ENCODE results near the gene CCDC12. TPM values are rescaled to one million over a fixed set of nuclear protein-coding genes. Genes with fewer than 3 reads are reported as not detected.

CCDC12 gene
- 10 to 100 TPM; 49.3 to 55.2 TPM for total RNA-seq

DNA sequence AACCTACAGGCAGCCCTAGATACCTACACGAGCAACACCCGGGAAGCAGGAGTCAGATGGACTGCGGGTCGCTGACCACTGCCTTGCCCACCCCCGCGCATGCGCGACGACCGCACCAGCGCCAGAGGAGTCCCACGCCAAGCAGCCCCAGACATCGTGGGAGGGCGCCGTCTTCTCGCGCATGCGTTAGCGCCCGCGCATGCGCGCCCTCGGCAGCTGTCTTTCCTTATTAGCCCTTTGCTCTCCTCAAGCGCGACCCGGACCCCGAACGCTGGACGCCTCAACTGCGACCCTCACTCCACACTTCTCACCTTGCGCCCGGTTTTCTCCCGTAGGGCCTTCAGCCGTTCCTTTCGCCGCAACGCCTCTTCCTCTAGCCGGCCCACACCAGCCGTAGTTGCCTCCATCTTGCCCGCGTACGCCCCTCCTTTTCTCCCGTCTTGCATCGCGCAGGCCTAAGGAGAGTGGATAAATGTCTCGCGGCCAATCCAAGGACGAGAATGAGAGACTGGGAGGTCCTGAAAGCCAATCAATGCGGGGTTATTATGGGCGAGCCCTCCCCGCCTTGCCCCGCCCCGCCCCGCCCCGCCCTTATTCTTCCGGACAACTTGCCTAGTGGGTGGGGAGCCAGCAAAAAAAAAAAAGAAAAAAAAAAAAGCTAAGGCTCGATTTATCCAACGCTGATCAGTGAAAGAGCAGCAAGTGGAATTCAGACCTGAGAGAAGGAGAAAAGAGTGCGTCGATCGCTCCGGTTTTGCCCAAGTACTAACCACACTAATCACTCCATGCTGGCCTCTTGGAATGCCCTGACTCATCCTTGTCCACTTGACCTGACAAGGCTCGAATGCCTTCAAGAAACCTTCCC, at the start of gene CCDC12:
Gene CCDC12 (minus strand): TSS at position 420 of the 865 bp plus-strand sequence. CDS start 13 bp downstream, at position 407.
- DNase-seq (ENCODE audit: low spot score in 2 of 2) (peak; percentile 88 to 97), ATAC-seq (peak; percentile 75 to 80)
- peak within 1 kb of the TSS; percentile 94 to 99 for H3K27ac Mint-ChIP-seq
- peaks cover 18 to 21% of the 10 kb centered on the region in 2 donors for H3K36me3 Mint-ChIP-seq
- H3K9me3 Mint-ChIP-seq, result no peaks in the 10 kb centered on the region

DNA sequence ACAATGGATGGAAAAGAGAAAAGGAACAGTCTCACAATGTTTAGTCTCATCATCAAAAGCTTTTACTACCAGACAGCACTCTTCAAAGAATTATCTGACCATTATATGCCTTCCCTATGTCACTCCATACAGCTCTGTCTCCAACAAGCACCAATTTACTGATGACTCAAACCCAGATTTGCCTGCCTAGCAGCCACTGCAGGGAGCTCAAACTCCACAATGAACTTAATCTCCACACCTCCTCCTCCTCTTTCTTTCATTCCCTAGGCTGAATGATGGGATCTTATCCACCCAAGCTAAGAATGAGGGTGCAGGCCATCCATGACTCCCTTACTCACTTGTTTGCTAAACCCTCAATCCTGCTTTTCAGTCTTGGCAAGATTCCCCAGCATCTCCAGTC, 48.4 kb upstream of the CCDC12 start:
- Mint-ChIP-seq H3K9me3 (no peaks in the 10 kb centered on the region), H3K36me3 (peaks cover 0 to 10% of the 10 kb centered on the region in 2 donors), H3K27ac (no peak overlapping the region)
- ATAC-seq (peak; percentile 59 to 61), DNase-seq (ENCODE audit: low spot score in 2 of 2) (no peak)

DNA sequence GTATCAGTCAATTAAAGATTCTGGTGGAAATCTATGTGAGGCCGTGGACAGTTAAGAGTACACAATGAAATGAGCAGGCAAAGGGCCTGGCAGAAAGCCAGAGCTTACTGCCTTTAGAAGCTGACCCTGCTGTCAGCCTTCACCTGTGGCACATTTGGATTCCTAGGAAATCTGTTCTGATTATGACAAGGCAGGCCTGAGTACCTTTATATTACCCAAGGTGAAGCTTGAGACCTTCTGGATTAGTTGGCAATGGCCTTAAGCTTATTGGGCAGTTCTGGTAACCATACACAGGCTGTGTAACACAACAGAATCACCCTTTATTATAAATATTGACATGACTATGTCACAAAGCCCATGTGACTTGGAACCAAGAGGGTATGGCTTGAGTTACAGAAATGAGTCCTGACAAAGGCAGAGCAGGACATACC, 46.1 kb upstream of the CCDC12 start:
- Mint-ChIP-seq H3K36me3 (peaks cover 11 to 24% of the 10 kb centered on the region in 2 donors), H3K9me3 (no peaks in the 10 kb centered on the region), H3K27ac (no peak overlapping the region)
- DNase-seq (ENCODE audit: low spot score in 2 of 2) (no peak), ATAC-seq (no peak)

DNA sequence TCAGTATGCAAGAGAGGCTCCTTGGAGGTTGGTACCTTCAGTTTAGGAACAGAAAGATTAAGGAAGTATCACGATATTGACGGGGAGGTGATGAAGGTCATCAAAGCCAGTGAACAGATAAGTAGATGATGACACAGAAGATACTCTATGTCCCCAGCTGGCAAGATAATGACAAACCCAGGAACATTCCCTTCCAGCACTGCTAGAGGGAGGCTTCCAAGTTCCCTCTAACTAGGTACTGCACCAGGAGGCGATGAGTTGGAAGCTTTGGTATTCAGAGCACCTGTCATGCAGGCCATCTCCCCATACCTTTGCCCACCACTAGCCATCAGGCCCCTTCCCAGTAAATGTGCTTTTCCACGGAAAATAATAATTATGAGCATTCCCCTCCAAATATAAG, 43.8 kb upstream of the CCDC12 start:
- peak overlapping the region in 1 of 2 donors; percentile 94 for H3K27ac Mint-ChIP-seq

DNA sequence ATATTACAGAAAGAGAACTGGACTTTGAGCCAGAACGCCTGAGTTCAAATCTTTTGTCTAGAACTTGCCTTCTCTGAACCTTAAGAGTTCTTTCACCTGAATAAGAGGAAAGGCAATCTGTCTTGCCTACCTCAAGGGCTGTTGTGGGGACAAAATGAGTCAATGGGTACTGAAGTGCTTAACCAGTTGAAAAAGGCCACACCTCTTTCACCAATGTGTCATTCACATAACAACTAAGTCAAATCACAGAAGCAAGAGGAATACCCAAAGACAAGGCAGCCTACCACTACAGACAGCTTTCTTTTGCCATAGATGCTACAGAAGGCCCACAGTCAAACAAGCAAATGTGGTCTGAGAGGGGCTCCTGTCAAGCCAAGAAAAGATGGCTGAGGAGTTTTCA, 42.7 kb upstream of the CCDC12 start:
- peak in 1 of 2 donors; percentile 49 for DNase-seq (ENCODE audit: low spot score in 2 of 2)
- ATAC-seq, result peak; percentile 80 to 91
- peaks cover 12 to 24% of the 10 kb centered on the region in 2 donors for H3K36me3 Mint-ChIP-seq
- no peaks in the 10 kb centered on the region for H3K9me3 Mint-ChIP-seq
- H3K27ac Mint-ChIP-seq, result peak overlapping the region in 1 of 2 donors; percentile 94

More for the DNA sequence above, 43.8 kb upstream of the CCDC12 start:
- Mint-ChIP-seq H3K36me3 (peaks cover 12 to 24% of the 10 kb centered on the region in 2 donors), H3K9me3 (no peaks in the 10 kb centered on the region)
- ATAC-seq (no peak), DNase-seq (ENCODE audit: low spot score in 2 of 2) (no peak)

DNA sequence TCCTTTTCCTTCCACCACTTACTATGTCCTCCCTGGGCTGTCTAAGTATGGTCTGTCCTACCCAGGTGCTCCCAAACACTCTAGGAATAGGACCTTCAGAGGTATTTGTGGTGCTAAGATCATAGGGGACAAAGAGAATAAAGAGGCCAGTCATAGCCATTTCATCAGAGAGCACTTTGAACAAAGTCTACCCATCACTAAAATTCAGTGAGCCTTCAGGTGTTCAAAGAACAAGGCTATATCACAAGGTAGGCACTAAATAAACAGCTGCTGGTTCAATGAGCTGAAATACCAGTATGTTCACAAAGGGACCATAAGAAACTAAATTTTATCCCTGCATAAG, 41.7 kb upstream of the CCDC12 start:
- Mint-ChIP-seq H3K27ac (peak overlapping the region in 1 of 2 donors; percentile 94), H3K36me3 (peaks cover 12 to 24% of the 10 kb centered on the region in 2 donors), H3K9me3 (no peaks in the 10 kb centered on the region)
- ATAC-seq (no peak), DNase-seq (ENCODE audit: low spot score in 2 of 2) (no peak)

DNA sequence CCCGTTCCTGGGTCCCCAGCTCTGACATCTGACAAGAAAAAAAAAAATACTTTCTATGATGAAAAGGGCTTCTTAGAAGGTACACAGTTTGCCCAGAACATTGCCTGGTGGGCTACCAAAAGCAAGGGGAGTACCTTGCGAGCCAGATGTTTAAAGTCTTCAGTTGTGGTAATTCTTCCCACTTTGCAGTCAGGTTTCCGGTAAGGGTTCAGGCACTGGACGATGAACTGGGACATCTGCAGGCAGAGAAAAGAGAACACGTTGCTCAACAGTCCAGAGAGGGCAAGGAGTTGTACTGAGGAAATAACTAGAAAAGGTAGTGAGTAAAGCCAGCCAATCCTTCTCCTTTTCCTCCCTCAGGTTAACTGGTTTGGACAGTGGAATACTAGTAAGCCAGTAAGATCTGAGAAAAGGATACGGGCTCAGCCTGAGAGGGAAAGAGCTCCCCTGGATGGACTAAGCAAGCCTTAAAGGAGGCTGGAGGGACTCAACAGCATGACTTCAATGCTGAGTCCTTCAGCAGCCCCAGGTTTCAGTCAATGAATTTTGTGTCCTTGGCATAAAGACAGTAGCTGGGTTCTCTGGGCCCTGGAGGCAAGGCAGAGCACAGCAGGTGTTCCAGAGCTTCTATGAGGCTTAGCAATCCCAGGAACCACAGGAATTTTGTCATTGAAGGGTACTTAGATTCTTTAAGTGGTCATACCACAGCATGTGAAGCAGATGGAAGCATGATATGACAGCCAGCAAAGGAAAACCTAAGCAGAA, 41.1 kb upstream of the CCDC12 start:
- no peak for ATAC-seq
- no peak for DNase-seq (ENCODE audit: low spot score in 2 of 2)
- Mint-ChIP-seq H3K27ac (peak overlapping the region; percentile 67 to 94), H3K36me3 (peaks cover 12 to 24% of the 10 kb centered on the region in 2 donors), H3K9me3 (no peaks in the 10 kb centered on the region)

DNA sequence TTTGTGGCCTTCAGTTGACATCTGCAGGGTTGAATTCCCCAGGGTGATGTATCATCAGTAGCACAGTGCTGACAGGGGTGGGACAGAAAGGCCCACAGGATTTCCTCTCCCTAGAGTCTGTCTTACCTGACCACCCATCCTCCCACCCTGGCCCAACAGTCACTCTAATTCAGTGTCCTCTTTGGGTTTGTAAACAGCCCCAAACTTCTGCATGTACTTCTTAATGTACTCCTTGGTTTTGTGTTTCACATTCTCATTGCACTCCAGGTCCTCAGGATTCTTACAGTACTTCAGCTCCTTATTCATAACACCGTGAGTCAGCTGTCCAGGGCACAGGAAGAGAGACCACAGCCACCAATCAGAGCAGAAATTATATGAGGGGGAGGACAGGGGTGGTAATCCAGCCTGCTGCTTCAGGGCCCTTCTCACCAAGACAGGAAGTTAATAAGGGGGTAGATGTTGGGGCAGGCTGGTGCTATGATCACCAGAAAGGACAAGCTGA, 40.4 kb upstream of the CCDC12 start:
- no peaks in the 10 kb centered on the region for H3K9me3 Mint-ChIP-seq
- peak overlapping the region; percentile 85 to 94 for H3K27ac Mint-ChIP-seq
- peaks cover 12 to 24% of the 10 kb centered on the region in 2 donors for H3K36me3 Mint-ChIP-seq
- peak; percentile 71 to 82 for ATAC-seq
- peak; percentile 34 to 69 for DNase-seq (ENCODE audit: low spot score in 2 of 2)

DNA sequence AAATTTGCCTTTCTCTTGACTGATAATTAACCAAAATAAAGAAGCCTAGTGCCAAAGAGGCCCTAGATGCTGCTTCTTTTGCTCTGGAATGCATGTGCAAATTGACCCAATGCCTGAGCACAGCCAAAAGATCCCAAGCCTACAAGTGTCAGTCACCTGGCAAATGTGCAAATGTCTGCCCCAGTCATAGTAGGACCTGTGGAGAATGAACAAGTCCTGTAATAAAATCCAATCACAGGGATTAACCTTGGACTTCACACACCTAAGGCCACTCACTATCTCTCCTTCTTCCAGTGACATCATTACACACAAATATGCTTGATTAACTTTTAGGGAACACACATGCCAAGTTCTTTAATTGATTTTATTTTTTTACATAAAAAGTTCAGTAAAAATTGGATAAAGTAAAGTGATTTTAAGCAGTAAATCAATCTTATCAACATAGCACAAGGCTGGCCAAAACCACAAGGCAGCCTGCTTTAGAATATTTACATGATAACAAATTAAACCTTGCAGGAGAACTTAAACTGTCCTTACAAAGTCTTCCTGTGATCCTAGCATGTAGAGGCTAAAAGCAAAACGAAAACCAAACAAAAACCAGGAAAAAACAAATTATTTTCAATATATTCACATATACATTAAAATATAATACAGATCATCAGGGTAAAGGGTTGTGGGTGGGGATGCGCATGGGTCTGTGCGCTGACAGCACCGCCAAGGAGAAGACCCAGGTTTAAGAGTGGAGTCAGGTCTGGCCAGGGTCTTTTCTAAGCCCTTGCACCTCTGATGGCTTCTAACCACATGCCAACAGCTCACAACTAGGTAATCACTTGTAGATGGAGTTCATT, 39.8 kb upstream of the CCDC12 start:
- no peak for DNase-seq (ENCODE audit: low spot score in 2 of 2)
- Mint-ChIP-seq H3K9me3 (no peaks in the 10 kb centered on the region), H3K27ac (peak overlapping the region; percentile 85 to 94), H3K36me3 (peaks cover 12 to 24% of the 10 kb centered on the region in 2 donors)
- ATAC-seq, result no peak

DNA sequence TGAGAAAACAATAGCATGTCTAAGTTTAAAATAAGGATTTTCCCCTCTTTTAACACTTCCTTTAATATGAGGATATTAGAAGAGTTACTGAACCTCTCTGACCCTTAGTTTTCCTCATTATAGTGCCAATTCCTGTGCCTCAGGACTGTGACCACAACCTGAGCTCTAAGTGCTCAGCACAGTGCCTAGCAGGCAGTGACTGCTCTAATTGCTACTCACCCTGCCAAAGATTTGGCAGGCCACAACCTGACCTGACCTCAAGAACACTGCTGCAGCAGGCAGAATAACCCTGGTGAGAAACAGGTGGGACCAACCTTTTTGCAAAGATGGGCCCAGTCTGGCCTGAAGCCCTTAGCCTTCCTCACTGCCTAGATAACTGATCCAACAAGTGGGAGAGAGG, 38.6 kb upstream of the CCDC12 start:
- peaks cover 12 to 28% of the 10 kb centered on the region in 2 donors for H3K36me3 Mint-ChIP-seq
- no peak for DNase-seq (ENCODE audit: low spot score in 2 of 2)
- H3K27ac Mint-ChIP-seq, result peak overlapping the region in 1 of 2 donors; percentile 70
- H3K9me3 Mint-ChIP-seq, result no peaks in the 10 kb centered on the region
- ATAC-seq, result no peak

DNA sequence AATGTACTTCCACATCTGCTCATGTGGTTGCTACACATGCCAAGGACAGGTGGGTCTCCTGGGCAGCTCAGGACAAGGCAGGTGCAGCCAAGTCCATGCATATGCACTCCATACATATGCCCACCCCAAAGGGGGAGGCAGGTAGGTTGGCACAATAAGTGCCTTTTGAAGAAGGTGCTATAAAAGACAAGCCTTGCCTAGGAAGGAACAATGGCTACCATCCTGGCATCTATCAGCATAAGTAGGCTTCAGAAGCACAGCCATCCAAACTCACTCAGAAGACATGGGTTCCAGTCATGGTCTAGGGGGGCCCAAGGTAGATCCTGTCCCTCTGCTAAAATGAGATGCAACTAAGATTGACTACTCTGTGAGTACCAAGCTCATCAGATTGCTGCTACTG, 37.5 kb upstream of the CCDC12 start:
- H3K9me3 Mint-ChIP-seq, result no peaks in the 10 kb centered on the region
- DNase-seq (ENCODE audit: low spot score in 2 of 2), result no peak
- ATAC-seq, result no peak
- peak overlapping the region; percentile 3 to 29 for H3K27ac Mint-ChIP-seq
- H3K36me3 Mint-ChIP-seq, result peaks cover 11 to 31% of the 10 kb centered on the region in 2 donors

DNA sequence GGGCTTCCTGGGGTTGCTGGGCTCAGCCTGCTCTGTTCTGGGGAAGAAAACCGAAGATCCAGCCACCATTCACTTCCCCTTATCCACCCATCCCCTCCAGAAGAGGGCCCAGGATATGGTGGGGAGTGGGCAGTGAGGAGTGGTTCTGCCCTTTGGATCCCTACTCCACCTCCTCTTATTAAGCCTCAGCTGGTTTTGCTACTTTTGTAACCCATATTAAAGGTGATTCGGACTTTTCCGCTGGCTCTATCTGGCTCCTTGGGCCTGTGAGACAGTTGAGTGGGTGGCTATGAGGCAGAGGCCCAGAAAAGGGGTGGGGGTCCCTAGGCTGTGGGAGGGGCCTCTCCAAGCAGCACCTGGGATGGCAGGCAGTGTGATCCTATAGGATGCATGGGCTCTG, 36.7 kb upstream of the CCDC12 start:
- no peak for ATAC-seq
- Mint-ChIP-seq H3K36me3 (peaks cover 6 to 22% of the 10 kb centered on the region in 2 donors), H3K27ac (peak overlapping the region in 1 of 2 donors; percentile 3), H3K9me3 (no peaks in the 10 kb centered on the region)
- no peak for DNase-seq (ENCODE audit: low spot score in 2 of 2)

DNA sequence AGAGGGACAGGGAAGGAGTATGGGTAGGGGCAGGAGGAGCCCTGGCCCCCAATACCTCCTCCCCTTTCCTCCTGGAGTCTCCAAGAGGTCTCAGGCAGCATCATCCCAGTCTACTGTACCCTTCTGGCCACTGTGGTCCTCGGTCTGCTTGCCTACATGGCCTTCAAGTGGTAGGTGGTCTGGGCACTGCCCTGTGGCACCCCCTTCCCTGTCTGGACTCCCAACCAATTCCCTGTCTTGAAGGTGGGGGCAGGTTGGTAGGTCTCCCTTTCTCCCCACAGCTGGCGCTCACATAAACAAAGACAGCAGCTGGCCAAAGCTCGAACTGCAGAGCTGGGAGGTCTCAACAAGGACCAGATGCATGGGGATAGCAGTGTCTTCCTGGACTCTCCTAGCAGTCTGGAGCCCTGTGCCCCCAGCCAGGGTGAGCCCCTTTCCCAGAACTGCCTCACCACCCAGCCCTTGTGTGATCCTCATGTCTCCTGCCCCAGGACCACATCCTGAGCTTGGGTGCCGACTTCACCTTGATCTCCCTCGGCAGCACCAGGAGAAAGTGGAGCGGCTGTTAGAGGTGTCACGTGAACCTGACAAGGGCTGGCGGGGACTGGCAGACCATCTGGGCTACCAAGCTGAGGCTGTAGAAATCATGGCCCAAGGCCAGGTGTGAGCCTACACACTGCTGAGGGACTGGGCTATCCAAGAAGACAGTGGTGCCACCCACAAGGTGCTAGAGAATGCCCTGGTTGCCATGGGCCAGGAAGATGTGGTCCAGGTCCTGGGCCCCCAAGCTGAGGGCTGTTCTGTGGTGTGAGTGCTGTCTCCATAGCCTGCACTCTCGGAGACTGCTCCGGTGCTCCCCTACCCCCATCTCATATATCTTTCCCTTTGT, 36.0 kb upstream of the CCDC12 start:
- Mint-ChIP-seq H3K9me3 (no peaks in the 10 kb centered on the region), H3K36me3 (peaks cover under 1 to 16% of the 10 kb centered on the region in 2 donors), H3K27ac (peak overlapping the region; percentile 3 to 65)
- DNase-seq (ENCODE audit: low spot score in 2 of 2), result peak in 1 of 2 donors; percentile 54
- no peak for ATAC-seq

DNA sequence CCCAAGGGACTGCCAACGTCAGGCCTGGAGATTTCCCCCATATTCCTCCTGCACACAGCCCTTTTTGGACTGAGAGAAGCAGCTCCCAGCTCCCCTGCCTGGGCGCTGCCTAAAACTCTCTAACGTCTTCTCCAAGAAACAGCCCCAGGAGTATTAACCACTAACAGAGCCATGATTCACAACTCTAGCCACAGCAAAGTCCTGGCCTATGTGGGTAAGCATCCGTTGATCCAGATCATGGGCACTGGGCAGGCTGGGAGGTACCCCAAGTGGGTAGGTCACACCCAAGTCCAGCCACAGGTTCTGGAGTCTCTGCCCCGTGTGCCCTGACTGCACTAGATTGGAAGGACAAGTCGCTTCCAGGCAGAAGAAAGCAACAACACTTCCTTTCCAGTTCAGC, 34.8 kb upstream of the CCDC12 start:
- Mint-ChIP-seq H3K27ac (peak overlapping the region in 1 of 2 donors; percentile 88), H3K36me3 (peaks cover 0 to 7% of the 10 kb centered on the region in 2 donors), H3K9me3 (no peaks in the 10 kb centered on the region)
- DNase-seq (ENCODE audit: low spot score in 2 of 2), result no peak
- no peak for ATAC-seq

DNA sequence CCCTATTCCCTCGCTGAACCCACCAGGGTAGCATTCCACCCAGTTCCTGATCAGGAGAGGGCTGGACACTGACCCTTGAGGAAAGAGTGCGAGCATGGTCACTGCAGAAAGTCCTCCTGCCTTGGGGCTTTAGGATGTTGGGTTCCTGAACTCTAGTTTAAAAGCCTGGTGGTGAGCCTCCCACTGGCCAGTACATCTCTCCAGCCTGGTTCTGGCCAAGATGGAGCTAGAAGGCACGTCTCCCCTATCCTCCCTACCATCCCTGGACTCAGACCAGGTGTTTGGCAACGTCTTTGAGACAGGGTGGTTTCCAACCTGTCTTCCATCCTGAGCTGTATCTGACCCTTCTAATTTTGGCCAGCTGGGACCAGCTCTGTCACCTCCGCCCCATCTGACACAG, 34.4 kb upstream of the CCDC12 start:
- H3K36me3 Mint-ChIP-seq, result peaks cover 0 to 7% of the 10 kb centered on the region in 2 donors
- H3K9me3 Mint-ChIP-seq, result no peaks in the 10 kb centered on the region
- DNase-seq (ENCODE audit: low spot score in 2 of 2), result peak in 1 of 2 donors; percentile 53
- no peak for ATAC-seq
- H3K27ac Mint-ChIP-seq, result peak overlapping the region in 1 of 2 donors; percentile 88

All from activated naive CD4-positive, alpha-beta T cell treated with anti-CD3 and anti-CD28 coated beads, Interleukin-2, amount 50 U/mL, for 72 hours (primary cell).